GM12892 (cell line): Measurements from ENCODE around the gene GASK1B.

Experiments used
- POLR2A ChIP-seq: IDR thresholded peaks from 2 replicates; pipeline ENCODE4 v1.6.1; 2011; ENCODE audit warnings: low read depth, low read length, control low read depth
- POLR2AphosphoS5 ChIP-seq: IDR thresholded peaks from 2 replicates; pipeline ENCODE4 v1.6.1; 2011; ENCODE audit warnings: low read depth, low read length, control low read depth
- TAF1 ChIP-seq: IDR thresholded peaks from 2 replicates; pipeline ENCODE4 v1.6.1; 2011; ENCODE audit warnings: low read depth, mild to moderate bottlenecking, control low read depth, low read length, borderline replicate concordance

GRCh38 chr4:158186815-158187214 is 14.0 kb upstream of the GASK1B start:
- no peak for TF ChIP-seq POLR2A
- TF ChIP-seq TAF1: no peak
- no peak for TF ChIP-seq POLR2AphosphoS5
